Stimulated activated CD4-positive, alpha-beta T cell treated with anti-CD3 and anti-CD28 coated beads, TNF-alpha, amount 100 ng/mL, for 48 hours (primary cell): ENCODE data around the gene IL24.

Experiments used
- DNase-seq, 3 donors: peaks; one replicate each; pipeline ENCODE4 v3.0.0-alpha.2; 2020; ENCODE audit warnings: low read depth in 3 of 3

IL24 gene

DNA sequence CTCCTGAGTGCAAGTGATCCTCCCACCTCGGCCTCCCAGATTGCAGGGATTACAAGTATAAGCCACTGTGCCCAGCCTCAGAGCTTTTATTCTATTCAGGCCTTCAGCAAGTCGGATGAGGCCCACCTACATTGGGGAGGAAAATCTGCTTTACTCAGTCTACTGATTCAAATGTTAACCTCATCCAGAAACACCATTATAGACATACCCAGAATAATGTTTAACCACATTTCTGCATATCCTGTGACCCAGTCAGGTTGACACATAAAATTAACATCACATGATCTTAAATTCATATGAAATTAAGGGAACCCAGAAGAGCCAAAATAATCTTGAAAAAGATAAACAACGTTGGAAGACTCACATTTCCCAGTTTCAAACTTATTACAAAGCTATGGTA, 16.9 kb upstream of the IL24 start:
- no peak for DNase-seq

GRCh38 chr1:206882555-206882954, 14.7 kb upstream of the IL24 start:
- DNase-seq, result no peak

- no peak for DNase-seq
Measured at GRCh38 chr1:206883160-206883559, 14.1 kb upstream of the IL24 start.

DNA sequence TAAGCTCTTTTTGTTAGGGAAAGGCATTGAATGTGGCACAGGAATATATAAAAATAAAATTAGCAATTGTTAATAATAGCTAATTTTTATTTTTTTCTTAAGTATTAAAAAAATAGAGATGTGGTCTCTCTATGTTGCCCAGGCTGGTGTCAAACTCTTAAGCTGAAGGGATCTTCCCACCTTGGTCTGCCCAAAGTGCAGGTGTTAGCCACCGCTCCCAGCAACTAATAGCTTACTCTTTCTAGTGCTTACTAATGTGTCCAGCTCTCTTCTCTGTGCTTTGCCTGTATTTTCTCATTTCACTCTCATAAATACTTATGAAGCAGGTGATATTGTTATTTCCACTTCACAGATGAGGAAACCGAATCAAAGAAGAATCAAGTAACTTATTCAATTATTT, 13.4 kb upstream of the IL24 start:
- DNase-seq, result no peak

- no peak for DNase-seq
Measured at GRCh38 chr1:206885341-206886060, 11.7 kb upstream of the IL24 start.

DNA sequence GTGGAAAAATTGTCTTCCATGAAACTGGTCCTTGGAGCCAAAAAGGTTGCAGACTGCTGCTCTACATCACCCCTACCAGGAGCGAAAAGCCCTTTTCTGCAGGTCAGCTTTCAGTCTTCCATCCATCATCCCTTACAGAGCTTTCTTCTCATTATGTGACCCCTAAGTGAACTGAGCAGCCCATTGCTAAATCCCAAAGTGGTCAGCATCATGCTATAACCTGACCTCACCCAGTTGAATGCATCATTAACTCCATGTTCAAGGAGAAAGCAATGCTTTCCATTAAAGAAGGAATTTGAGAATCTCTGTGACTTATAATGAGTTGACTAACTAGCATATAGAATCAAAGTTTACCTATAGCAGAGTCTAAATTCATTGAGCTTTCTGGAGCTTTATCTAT, 10.4 kb upstream of the IL24 start:
- no peak for DNase-seq

DNA sequence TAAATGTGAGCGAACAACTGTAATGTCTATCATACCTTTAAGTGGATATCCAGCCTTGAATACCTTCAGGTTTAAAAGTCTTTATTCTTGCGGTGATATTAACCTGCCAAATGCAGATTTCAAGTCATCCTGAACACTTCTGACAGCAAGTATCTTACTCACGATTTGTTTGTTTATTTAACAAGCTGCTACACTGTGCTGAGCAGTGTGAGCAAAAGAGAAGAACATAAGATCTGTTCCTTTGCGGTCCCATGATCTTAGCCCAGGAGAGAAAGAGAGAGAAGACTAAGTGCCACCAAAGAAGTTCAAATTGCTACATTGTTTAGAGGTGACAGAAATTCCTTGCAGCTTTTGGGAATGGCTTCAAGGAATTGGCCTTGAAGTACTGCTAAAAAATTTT, 9.5 kb upstream of the IL24 start:
- no peak for DNase-seq

DNA sequence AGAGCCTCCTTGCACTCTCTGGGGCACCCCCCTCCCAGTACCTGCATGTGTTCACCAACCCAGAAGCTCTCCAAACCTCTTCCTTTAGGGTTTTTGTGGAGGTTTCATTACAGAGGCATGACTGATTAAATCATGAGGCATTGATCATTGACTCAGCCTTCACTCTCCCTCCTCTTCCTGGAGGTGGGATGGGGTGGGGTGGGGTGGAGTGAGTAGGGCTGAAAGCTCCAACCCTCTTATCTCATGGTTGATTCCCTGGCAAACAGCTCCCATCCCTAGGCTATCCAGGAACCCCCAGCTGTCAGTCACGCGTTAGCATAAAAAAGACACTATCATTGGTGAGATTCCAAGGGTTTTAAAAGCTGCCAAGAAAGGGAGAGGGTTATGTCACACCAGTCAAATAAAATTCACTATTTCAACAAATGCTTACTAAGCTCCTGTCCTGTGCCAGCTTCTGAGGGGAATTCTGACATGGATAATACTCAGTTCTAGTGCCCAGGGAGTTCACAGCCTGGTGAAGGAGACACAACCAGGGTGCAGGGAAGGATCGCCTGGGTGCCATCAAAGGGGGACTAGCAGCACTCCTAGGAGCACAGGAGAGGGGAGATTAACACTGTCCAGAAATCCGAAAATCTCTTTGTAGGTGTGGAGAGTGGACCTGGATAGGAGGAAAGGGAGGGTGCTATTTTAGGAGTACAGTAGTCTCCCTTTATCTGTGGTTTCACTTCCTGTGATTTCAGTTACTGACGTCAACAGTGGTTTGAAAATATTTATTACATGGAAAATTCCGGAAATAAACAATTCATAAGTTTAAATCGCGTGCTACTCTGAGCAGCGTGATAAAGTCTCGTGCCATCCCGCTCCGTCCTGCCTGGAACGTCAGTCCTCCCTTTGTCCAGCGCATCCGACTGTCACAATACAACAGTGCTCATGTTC, 6.8 kb upstream of the IL24 start:
- no peak for DNase-seq

DNA sequence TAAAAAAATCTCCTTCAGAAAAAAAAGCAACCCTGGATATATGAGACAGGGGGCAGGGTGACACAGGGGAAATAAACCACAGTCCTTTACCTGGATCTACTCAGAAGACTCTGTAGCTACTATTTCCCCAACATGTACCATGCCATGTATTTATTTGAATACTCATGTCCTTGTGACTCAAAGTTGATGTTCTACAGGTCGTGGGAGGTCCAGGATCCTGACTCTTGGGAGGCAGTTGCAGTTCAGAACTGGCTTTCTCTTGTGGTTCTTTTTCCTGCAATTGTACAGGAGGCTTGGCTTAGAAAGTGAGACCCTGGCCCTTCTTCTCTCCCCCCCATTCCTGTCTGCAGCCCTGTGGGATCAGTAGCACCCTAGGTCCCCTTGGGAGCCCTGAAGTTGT, 5.8 kb upstream of the IL24 start:
- DNase-seq, result no peak

- DNase-seq, result no peak
Measured at GRCh38 chr1:206892351-206892984, 4.8 kb upstream of the IL24 start.

DNA sequence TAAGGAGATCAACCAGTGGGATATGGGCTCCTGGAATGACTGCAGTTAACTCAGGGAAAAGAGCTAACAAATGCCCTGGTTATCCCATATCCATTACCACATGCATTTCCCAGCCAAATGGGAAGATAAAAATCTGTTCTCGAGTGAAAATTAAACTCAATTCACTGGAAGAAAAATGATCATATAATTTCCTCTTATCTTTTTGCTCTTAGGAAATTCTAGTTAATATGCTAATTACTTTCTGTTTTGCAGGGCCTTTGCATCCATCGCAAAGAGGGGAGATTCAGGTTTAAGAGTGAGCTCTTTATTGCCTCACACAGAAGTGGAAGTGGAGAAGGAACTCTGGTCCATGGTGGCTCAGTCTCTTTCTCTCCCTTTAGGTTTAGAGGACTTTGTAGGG, 3.9 kb upstream of the IL24 start:
- DNase-seq, result no peak

DNA sequence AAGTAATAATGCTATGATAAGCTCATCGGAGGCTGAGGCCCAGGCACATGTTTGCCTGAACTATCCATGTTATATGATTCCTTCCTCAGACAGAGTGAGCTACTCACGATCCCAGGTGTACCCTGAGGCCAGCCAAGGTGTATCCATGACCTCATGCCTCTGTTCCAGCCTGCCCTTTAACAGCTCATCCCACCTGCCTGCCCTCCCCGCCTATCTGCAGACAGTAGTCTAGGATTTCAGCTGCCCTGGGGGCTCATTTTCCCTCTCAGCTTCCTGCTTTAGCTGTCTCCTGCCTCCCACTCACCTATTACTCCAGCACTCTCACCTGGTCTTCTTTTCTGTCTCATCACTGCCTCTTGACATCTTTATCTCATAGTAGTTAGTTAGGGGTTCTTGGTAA, 1.9 kb upstream of the IL24 start:
- no peak for DNase-seq

DNA sequence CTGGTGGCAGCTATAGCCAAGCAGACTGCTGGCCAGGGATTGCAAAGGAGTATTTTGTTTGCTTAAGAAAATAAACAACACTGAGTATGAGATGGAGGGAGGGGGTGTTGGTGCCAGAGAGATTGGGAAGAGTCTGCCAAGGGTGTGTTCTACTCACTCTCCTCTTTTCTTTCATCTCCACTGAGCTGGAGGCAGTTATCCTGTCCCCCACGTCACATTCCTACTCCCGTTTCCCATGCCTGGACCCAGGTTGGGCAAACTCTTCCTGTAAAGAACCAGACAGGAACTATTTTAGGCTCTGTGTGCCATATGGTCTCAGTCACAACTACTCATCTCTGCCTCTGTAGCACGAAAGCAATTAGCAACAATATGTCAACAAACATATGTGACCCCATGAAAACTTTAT, 1.4 kb upstream of the IL24 start:
- DNase-seq, result no peak

DNA sequence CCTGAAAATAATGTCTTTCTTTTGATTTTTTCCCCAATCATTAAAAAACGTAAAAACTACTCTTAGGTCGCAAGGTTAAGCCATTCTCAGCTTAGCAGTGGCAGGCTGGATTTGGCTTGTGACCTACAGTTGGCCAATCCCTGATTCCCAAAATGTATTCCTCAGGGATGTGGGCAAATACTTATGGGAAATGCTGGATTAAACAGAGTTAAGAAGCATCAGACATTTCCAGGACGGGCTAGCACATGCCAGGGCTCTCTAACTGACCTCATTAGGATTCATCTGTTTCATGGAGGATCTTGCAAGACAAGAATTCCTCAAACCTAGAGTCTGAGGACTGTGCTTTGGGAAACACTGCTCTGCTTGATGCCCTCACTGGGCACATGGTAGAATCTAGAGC, 982 bp upstream of the IL24 start:
- no peak for DNase-seq

DNA sequence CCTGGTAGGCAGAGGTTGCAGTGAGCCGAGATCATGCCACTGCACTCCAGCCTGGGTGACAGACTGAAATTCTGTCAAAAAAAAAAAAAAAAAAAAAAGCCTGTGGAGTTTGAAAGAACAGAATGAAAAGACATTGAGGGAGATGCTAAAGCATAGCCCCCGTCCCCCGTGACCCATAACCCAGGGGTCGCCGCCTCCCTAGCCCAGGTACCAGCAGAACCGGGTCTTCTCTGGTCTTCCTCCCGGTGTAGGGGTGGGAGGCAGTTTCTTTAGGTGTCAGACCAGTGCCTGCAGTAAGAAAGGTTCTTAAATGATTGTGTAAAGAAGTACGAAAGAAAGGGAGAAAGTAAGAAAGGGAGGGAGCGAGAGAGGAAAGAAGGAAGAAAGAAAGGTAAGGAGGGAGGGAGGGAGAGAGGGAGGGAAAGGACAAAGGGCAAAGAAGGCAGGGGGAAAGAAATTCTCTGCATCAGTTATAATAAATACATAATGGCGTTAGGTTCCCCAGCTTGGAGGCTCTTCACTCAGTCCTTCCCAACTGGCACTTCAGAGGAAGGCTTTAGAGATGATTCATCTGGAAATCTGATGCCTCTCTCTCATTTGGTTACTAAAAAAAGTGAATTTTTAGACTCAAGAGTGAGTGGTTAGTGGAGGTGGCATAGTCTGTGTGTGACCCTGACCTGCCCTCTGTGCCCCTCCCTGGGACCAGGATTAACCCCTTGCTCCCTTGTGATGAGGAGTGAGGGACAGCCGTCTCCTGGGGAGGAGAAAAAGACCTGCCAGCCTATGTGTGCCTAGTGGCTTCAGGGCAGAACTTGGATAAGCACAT, 1.1 kb downstream of the IL24 start:
- no peak for DNase-seq

DNA sequence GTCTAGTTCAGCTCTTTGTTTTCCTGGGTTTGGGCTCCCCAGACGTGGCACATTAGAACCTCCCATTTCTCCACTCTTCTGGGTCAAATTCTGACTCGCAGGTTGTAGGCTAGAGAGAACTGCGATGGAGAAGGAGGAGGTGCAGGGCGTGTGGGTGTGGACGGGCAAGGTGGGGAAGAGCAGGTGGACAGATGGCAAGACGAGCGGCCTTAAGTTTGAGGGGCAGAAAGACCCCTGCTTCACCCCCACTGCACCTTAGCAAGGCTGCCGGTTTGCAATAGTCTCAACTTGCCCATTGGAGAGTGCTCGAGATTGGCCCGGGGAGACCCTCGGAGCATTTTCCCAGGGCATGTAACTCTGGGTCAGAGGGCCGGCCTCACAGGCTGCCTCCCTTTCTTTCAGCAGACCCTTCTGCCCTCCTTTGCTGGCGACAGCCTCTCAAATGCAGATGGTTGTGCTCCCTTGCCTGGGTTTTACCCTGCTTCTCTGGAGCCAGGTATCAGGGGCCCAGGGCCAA, 1.7 kb downstream of the IL24 start:
- no peak for DNase-seq

GRCh38 chr1:206899717-206900116, 2.5 kb downstream of the IL24 start:
- no peak for DNase-seq

DNA sequence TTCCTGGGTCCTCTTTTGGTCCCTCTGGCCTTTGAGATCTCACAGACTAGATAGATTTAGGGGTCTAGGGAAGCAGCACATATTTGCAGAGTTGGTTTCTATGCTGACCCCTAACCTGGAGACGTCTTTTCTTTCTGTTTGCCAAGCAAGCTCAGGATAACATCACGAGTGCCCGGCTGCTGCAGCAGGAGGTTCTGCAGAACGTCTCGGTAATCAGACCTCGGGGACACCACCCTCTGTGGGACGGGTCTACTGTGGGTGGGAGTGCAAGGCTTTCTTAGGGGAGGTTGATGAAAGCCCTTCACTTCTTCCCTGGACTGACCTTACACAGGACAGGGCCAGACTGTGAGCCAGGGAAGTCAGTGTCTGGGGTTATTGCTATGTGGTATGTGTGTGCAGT, 2.9 kb downstream of the IL24 start:
- DNase-seq, result no peak

DNA sequence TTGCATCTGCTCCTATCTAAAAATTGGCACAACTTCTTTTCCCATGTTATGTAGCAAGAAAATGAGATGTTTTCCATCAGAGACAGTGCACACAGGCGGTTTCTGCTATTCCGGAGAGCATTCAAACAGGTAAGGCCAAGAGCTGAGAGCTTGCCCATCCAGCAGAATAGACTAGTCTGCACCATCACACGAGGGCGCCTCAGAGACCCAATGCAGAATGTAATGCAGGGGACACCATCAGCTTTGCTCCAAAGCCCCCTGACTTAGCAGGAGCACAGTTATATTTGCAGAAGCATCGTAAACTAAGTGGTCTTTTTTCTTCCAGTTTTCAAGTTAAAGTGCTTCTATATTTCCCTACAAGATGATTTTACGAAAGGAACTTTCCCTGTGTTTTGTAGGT, 4.7 kb downstream of the IL24 start:
- DNase-seq, result no peak

DNA sequence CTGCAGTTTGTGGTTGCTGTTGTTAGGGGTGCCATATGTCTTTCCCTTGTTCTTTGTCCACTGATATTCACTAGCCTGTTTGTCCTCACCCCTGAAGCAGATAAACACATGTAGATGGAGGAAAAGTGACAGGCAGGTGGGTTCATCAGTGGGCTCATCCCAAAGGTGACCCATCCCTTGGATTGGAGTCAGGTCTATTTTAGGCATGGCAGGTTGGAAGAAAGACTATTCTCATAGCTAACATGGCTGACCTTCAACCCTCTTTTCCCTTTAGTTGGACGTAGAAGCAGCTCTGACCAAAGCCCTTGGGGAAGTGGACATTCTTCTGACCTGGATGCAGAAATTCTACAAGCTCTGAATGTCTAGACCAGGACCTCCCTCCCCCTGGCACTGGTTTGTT, 5.5 kb downstream of the IL24 start:
- DNase-seq, result no peak

DNA sequence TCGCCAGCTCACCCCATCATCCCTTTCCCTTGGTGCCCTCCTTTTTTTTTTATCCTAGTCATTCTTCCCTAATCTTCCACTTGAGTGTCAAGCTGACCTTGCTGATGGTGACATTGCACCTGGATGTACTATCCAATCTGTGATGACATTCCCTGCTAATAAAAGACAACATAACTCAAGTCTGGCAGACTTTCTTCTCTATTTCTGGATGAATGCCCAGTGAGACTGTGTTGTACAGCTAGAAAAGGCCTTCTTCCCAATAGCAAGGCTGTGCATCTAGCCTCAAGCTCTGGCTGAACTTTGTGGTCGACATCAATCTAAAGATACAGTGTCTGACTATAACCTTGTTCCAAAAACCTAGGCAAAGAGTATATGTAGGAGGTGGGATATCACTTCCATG, 6.4 kb downstream of the IL24 start:
- no peak for DNase-seq
